GM19351 (cell line): ENCODE data around the gene PANK2.
"Not testable (repeated sequence)": the region's sequence is repeated elsewhere in the genome, so short reads cannot be mapped to it uniquely, and the experiment has no call there.

ENCODE experiments used
- ATAC-seq: cut with Tn5 transposase; IDR thresholded peaks from one replicate; pipeline ENCODE4 v1.9.1; 2021; ENCODE audit warnings: mild to moderate bottlenecking, moderate library complexity; ENCODE audit not compliant: unreplicated experiment

Gene PANK2

GRCh38 chr20:3925899-3926638 is 36.9 kb downstream of the PANK2 start:
- no peak for ATAC-seq

DNA sequence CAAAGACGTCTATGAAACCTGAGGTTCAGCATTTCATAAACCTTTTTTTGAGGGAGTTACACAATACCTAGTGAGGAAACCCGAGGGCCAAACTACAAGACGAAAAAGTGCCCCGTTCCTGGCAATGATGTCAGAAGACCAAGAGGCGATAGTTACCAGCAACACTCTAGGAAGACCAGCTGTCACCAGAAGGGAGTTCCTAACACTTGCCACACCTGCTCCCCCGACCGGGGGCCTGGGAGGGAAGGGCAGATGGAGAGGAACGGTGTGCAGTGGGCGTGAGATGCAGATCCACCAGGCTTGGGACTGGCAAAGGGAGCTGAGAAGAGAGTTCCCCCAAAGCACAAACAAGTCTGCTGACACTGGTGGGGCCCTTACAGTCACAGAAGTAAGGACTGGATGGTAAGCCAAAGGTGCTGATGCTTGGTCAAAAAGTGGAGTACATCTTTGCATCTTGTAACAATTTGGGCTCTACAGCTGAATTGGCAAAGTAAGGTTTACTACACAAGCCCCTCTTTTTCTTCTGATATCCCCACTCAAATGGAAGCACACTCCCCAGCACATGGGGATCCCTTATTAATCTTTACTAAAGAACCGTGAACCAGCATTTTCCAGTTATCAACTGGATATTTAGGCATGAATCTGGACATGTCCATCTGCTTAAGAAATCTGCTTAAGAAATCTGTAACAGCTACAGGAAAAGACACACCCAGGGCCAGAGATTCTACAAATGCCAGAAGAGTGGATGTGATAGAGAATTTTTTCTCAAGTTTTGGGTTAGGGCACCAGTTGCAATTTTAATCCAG is 38.5 kb downstream of the PANK2 start:
- ATAC-seq: no peak

DNA sequence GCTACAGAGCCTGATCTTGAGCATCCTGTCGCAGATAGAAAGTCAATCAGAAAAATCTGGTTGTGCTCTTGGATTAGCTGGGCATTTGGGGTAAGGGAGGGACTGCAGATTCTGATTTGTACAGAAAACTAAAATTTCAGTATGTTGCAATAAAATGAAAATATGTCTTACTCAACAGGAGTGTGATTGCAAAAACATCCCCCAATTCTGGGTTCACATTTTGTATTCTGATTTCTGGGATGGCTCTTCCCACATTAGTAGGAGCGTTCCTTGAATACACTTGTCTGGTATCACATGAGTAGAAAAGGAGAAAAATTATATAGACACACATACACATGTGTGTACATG is 40.5 kb downstream of the PANK2 start:
- ATAC-seq: no peak

DNA sequence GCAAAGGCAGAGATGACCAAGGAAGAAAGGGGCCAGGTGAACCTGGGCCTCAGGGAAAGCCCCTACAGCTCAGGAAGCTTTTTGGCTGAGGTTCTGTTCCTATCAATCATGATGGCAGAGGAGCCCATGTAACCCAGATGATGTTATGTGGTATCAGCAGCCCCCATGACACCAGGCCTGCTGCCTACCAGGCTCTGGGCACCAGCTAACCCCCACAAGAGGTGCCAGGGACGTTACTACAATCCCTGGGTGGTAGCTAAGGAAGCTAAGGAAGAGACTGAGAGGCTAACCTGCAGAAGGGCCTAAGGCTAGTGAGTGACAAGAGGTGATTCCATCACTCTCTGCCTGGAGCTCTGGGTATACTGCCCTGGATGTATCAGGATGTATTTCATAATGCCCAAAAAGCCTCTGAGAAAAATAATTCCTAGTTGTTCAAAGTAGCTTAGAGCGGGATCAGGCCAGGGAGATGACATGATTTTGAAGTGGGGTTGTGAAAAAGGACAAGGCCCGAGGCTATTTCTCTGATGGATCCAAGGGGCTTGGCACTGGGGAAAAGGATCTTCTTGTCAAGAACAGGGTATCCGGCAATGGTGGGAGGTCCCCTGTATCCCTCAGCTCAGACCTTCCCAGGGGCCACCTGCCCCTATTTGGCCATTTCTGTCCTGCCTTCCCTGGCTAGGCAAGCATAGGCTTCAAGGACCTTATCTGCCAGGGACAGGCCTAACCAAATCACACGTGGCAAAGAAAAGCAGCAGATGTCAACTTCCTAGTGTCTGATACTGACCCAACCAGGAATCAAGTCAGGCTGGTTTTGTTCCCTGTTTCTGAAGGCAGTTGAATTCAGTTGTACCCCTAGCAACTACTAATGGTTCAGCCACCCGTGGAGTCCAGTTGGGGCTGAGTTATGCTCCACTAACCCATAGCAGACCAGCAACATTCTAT is 41.3 kb downstream of the PANK2 start:
- ATAC-seq: no peak

GRCh38 chr20:3931664-3932063 is 42.5 kb downstream of the PANK2 start:
- ATAC-seq: no peak

DNA sequence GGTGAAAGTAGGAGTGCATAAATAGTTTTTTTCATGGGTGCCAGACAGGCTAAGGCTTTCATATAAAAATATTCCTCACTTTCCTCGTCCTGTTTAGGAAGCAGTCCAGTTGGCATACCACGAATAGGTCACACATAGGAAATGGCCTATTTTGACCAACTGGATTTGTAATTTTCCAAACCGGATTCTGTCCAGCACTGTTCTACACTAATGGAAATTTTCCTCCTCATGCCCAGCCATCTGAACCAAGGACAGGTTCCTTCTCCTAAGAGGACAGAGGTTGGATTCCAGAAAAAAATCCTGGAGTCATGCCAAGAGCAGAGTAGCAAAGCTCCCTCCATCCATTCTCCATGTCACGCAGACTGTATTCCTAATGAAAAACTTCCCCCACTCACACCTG is 43.1 kb downstream of the PANK2 start:
- no peak for ATAC-seq

GRCh38 chr20:3932681-3933080 is 43.5 kb downstream of the PANK2 start:
- no peak for ATAC-seq

DNA sequence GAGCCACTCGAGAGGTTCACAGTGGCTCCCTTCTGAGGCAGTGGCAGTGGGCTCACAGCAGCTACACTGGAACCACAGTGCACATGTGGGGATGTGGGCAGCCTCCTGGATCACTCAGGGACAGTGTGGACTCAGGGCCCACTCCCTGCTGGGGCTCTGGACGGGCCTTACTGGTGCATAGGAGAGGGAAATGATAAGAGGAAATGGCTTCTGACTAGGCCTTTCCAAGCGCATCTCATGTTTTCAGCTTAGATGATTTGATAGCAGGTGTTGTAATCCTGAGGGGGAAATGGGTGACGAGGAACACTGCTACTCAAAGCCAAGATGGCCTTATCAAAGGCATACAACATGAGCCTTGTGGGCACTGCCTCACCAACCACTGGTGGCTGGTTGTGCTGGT is 44.0 kb downstream of the PANK2 start:
- no peak for ATAC-seq

GRCh38 chr20:3934624-3935023 is 45.4 kb downstream of the PANK2 start:
- ATAC-seq: no peak

- no peak for ATAC-seq
These were observed 46.2 kb downstream of the PANK2 start for GRCh38 chr20:3935295-3935955.

DNA sequence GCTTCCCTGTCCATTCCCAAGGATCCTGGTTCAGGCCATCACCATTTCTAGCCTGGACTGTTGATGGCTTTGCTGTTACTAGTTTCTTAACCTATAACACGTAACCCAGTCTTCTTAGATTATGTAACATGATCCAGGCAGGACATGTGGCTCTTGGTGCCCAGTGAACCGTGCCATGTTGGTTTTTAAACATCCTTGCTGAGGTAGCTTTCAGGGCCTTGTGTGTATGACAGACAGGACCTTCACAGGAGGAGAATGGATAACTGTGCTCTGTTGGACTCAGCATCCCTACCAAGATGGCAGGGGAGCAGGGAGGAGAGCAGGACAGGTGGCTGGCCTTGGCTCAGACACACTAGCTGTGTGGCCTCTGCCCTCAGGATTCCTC is 46.8 kb downstream of the PANK2 start:
- ATAC-seq: no peak

GRCh38 chr20:3937618-3938017 is 48.4 kb downstream of the PANK2 start:
- ATAC-seq: no peak

- no peak for ATAC-seq
These were observed 51.7 kb downstream of the PANK2 start for GRCh38 chr20:3940905-3941304.

DNA sequence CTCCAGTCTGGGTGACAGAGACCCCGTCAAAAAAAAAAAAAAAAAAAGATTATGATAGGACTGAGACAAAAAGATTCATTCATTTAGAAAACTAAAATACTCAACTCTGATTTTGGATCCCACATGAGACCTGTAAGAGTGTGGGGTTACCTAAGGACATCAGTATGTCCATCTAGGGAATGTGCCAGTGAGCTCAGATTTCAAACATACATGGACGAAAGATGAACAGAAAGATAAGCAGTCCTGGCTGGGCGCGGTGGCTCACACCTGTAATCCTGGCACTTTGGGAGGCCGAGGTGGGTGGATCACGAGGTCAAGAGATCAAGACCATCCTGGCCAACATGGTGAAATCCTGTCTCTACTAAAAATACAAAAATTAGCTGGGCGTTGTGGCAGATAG is 57.5 kb downstream of the PANK2 start:
- ATAC-seq: not testable (repeated sequence)

- no peak for ATAC-seq
These were observed 75.5 kb downstream of the PANK2 start for GRCh38 chr20:3964719-3965118.

DNA sequence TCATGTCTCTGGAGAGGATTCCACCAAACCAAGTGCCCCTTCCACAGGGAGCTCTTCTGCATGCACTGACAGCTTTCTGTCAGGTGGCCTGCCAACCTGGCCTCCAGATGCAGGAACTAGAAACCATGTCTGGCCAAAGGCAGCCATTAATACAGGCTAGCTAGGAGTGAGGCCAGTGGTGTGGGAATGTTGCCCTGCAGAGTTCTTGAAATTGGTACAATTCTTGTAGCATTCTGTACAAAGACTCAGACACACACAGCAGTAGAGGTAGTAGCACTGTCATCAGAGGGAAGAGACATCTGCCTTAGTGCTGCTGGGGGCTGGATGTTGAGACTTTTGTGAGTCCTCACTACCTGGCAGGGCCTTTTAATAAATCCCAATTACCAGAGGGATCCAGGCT is 77.4 kb downstream of the PANK2 start:
- no peak for ATAC-seq

GRCh38 chr20:3970016-3970415 is 80.8 kb downstream of the PANK2 start:
- no peak for ATAC-seq

- ATAC-seq: no peak
These were observed 82.0 kb downstream of the PANK2 start for GRCh38 chr20:3971145-3971544.

GRCh38 chr20:3972161-3972560 is 83.0 kb downstream of the PANK2 start:
- no peak for ATAC-seq

DNA sequence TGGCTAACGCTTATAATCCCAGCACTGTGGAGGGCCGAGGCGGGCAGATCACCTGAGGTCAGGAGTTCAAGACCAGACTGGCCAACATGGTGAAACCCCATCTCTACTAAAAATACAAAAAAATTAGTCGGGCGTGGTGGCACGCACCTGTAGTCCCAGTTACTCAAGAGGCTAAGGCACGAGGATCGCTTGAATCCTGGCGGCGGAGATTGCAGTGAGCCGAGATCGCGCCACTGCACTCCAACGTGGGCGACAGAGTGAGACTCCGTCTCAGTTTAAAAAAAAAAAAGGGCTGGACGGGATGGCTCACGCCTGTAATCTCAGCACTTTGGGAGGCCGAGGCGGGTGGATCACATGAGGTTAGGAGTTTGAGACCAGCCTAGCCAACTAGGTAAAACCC is 83.4 kb downstream of the PANK2 start:
- not testable (repeated sequence) for ATAC-seq

- no peak for ATAC-seq
These were observed 84.5 kb downstream of the PANK2 start for GRCh38 chr20:3973705-3974104.
